Central memory CD4-positive, alpha-beta T cell (primary cell): ENCODE measurements around the gene EIF2A.
"Not testable (repeated sequence)": the region's sequence is repeated elsewhere in the genome, so short reads cannot be mapped to it uniquely, and the experiment has no call there.

ENCODE experiments used
- DNase-seq: peaks from one replicate; pipeline ENCODE4 v3.0.0; 2022
- total RNA-seq, 3 experiments: gene quantifications; one replicate each; lab custom pipeline; 2026; lab: John Stamatoyannopoulos, UW

The EIF2A gene
- total RNA-seq: 115 to 279 (median 155) reads per million in 3 experiments

- DNase-seq: peak; percentile 100
These were observed at the start of gene EIF2A, which contains the start of gene SERP1 for GRCh38 chr3:150546226-150547044. EIF2A (plus strand) TSS chr3:150546787; CDS start chr3:150546803, 16 bp downstream. SERP1 (minus strand) TSS chr3:150546496; CDS start chr3:150546135, 361 bp downstream.

- no peak for DNase-seq
These were observed 48.6 kb upstream of the EIF2A start for GRCh38 chr3:150497956-150498355.

GRCh38 chr3:150500960-150501359 is 45.6 kb upstream of the EIF2A start:
- DNase-seq: not testable (repeated sequence)

GRCh38 chr3:150503402-150504099 is 43.0 kb upstream of the EIF2A start:
- DNase-seq: no peak

DNA sequence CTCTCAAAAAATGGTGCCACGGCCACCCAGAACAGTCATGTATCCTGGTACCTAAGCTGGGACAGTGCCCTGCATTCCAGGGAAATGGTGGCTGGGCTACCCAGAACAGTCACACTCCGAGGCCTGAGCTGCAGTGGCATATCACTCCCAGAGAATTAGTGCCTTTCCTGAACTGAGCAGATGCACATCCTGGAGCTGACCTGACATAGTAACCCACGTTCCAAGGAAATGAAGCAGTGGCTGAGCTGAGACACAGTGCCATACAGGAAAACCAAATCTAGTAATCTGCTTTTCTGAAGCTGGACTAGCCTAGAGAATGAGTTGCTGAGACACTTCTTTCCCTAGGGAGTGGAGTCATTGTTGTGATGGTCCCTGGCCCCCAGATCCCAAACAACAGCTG is 42.1 kb upstream of the EIF2A start:
- no peak for DNase-seq

GRCh38 chr3:150508401-150508800 is 38.2 kb upstream of the EIF2A start:
- no peak for DNase-seq

- no peak for DNase-seq
These were observed 36.8 kb upstream of the EIF2A start for GRCh38 chr3:150509780-150510179.

DNA sequence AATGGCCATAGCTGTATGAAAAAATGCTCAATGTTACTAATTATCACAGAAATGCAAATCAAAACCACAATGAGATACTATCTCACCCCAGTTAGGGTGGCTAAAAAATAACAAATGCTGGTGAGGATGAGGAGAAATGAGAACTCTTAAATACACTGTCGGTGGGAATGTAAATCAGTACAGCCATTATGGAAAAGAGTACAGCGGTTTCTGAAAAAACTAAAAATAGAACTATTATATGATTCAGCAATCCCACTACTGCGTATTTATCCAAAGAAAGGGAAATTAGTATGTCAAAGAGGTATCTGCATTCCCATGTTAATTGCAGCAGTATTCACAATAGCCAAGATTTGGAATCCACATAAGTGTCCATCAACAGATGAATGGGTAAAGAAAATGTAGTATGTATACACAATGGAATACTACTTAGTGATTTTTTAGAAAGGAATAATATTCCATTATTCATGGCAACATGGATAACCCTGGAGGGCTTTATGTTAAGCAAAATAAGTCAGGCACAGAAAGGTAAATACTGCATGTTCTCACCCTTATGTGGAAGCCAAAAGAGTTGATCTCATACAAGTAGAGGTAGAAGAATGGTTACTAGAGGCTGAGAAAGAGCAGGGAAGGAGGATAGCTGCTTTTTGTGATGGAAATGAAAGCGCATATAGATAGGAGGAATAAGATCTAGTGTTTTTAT is 35.3 kb upstream of the EIF2A start:
- DNase-seq: no peak

- DNase-seq: no peak
These were observed 31.4 kb upstream of the EIF2A start for GRCh38 chr3:150515210-150515609.

GRCh38 chr3:150519026-150519425 is 27.6 kb upstream of the EIF2A start:
- no peak for DNase-seq

DNA sequence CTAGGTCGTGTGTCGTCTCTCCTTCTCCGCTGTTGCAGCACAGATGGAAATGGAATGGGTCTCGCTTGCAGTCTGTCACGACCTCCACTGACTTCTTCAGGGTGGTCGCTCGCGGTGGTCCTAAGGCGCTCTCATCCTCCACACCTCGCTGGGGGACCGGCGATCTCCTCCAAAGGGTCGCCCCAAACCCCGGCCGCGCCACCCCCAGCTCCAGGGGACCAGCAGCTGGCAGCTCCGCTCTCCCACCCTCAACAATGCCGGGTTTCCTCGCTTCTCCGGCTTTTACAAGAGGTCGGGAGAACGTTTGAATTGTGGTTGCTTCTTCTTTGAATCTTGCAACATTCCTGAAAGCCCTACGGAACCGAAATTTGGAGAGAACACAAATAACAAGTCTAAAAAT is 26.2 kb upstream of the EIF2A start:
- DNase-seq: no peak

DNA sequence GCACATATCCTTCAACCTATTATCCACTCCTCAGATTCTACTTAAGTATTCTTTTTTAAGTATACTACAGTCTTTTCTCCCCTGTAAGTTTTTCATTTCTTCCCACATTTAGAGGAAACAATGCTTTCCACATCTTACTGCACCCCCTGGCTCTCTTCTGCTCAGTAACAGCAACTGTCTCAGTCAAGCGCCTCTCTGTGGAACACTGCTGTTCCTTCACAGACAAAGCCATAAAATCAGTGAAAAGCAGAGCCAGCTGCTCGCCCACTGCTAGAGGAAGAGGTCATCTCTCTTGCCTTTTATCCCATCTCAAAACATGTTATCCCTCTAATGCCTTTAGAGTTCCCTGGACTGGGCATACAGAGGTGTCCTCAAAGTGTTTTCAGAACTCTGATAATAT is 25.1 kb upstream of the EIF2A start:
- no peak for DNase-seq

DNA sequence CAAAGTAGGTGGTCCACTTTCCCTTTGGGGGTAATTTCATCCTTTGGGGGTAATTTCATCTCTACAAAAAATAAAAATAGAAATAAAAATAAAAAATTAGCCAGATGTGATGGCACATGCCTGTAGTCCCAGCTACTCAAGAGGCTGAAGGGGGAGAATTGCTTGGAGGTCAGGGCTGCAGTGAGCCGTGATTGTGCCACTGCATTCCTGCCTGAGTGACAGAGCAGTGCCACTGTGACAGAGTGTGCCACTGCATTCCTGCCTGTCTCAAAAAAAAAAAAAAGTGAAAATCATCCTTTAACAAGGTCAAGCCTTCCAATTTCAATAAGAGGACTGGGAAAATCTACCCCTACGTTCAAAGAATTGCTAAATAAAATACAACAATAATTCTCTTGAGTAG is 23.0 kb upstream of the EIF2A start:
- no peak for DNase-seq

DNA sequence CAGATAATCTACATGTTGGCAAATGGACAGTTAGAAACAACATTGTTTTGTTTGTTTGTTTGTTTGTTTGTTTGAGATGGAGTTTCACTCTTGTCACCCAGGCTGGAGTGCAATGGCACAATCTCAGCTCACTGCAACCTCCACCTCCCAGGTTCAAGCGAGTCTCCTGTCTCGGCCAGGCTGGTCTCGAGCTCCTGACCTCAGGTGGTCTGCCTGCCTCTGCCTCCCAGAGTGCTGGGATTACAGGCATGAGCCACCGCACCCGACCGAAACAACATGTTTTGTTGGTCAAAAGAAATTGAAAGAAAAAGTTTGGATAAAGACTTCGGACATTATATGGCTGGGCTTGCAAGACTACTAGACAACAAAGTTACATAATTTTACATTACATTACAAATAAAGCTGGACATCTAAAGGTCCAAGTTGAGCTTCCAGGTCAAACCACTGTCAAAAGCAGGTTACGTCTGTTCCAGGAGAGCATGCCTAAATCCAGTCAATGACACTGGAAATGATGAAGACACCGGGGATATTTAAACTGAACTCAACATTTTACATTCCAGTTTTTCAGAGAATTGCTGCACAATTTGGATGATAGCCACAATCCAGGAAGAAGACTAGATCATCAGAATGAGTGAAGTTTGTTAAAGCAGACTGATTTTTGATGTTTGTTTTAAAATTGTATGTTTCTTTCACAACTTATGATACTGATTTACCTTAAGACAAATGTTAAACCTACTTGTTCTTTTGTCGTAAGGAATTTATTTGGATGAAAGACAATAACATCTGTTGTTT is 18.9 kb upstream of the EIF2A start:
- no peak for DNase-seq

- DNase-seq: peak; percentile 21
These were observed 18.2 kb upstream of the EIF2A start for GRCh38 chr3:150528354-150528797.

GRCh38 chr3:150531775-150532174 is 14.8 kb upstream of the EIF2A start:
- no peak for DNase-seq

DNA sequence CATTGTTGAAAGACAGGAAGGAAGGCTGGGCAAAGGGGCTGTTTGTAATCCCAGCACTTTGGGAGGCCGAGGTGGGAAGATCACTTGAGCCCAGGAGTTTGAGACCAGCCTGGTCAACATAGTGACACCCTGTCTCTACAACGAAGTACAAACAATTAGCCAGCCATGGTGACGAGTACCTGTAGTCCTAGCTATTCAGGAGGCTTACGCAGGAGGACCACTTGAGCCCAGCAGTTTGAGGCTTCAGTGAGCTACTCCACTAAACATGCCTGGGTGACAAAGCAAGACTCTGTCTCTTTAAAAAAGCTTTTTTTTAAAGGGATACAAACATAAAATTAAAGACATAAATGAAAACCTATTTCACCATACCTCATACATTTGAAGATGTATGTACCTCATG is 11.4 kb upstream of the EIF2A start:
- DNase-seq: no peak

DNA sequence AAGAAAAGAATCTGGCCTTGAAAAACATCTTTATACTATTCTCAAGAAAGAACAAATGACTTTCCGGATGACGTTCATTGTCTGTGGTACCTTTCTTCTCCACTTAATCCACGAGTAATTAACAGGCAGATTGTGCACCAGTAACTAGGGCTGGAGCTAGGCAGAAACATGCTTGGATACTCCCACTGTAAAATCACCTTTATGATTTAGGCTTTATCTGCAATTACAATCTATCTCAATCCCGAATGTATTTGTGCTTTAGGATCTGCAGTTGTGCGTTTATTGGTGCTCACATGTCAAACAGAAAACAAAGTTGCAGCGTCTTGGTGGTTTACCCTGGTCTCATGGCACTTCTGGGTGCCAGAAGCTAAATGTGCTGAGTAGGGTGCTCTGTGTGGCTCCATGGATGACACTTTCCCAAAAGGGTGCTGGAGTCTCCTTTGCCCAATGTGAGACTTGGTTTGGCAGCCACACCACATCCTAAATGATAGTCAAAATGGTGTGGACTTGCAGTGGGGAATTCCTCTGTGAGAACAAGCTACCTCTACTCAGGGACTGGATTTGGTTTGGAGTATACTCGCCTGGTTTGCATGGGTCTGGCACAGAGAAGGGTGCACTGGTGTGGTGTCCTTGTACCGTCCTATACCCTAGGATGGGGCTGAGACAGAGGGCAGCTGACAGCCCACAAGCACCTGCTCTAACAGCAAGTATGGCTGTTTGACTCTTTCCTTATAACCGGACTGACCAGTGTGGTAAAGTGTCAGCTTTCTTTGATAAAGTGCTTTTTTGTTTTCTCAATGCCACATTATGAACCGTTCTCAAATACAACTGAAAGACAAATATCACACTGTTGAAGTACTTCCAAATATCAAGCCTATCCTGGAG is 8.0 kb upstream of the EIF2A start:
- DNase-seq: no peak

DNA sequence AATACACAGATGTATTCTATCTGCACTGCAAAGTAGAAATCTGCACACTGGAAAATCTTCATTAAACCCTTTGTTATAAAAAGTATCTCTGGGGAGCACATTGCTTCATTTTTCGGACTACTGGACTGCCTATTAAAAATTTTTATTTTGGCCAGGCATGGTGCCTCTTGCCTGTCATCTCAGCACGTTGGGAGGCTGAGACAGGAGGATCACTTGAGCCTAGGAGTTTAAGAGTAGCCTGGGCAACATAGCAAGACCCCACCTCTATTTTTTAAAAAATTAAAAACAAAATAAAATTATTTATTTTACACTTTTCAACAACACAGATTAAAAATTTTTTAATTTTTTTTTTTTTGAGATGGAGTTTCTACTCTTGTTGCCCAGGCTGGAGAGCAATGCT is 6.3 kb upstream of the EIF2A start:
- no peak for DNase-seq

DNA sequence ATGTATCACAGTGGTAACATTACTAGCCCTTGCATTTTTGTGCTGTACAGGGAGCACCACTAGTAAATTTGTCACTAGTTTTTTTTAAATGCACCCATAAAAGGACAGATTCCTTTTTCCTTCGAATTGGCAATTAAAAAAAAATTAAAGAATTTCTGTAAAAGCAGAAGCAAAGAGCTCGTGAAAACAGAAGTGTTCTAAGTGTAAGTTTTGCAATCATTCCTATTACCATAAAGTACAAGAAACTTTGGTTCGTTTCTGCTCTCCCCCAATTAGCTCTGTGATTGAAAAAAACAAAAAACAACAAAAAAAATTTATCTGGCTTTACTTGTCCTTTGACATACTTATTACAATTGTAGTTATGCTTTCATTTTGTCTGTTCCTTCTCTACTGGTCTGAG is 5.6 kb upstream of the EIF2A start:
- no peak for DNase-seq

- no peak for DNase-seq
These were observed 3.5 kb upstream of the EIF2A start for GRCh38 chr3:150543128-150543527.
